NOMO-1 treated with DMSO at 0.1 percent for 48 hours (cell line): ENCODE results near the gene PCDH9.
"Not testable (repeated sequence)": the region's sequence is repeated elsewhere in the genome, so short reads cannot be mapped to it uniquely, and the experiment has no call there.

ENCODE experiments used
- DNase-seq: peaks from one replicate; lab custom pipeline; 2025; ENCODE audit not compliant: unreplicated experiment; lab: John Stamatoyannopoulos, UW

Gene PCDH9

GRCh38 chr13:66927562-66927961 lies 302.6 kb downstream of the PCDH9 start:
- no peak for DNase-seq

GRCh38 chr13:66926851-66927524 lies 303.1 kb downstream of the PCDH9 start:
- no peak for DNase-seq

DNA sequence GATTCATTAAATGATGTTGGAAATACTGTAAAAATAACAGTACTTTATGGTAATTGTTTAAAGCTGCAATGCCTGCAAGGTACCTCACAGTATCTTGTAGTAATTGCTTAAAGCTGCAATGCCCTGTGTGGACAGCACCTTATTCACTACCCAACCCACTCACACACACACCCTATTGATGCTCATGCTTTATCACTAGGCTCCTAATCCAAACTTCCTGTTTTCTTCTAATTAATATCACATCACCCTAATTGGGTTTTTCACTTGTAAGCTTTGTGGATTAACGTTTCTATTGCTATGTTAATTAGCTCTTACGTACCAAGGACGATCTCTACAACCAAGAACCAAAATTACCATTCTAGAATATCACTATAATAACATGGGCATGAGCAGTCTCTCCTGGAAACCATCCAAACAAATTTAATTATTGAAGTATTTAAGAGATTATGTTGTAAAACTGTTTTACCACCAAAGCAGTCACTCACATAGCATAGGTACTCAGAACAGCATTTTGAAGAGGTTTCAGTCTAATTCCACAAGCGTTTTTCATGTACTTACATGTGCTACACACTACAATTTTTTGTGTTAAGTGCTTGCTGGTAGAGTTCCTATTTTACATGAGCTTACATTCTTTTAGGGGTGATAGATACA lies 303.8 kb downstream of the PCDH9 start:
- no peak for DNase-seq

- DNase-seq: no peak
These were observed 307.7 kb downstream of the PCDH9 start for GRCh38 chr13:66922444-66922843.

DNA sequence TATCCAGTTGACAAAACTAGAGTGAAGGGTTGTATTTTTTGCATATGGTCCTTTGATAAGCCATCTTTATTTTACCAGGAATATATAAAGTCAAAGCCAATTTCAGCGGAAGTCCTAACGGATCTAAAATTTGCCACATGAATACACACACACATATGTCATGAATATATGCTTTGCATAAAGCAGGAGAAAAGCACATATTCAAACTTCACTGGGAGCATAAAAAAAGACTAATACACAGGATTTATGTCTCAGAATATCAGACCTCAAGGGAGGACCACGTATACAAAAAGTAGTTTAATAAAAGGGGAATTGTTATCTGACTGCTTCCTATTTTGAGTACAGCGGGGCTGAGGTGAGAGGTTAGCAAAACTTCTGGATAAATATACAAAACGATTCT lies 308.7 kb downstream of the PCDH9 start:
- no peak for DNase-seq

DNA sequence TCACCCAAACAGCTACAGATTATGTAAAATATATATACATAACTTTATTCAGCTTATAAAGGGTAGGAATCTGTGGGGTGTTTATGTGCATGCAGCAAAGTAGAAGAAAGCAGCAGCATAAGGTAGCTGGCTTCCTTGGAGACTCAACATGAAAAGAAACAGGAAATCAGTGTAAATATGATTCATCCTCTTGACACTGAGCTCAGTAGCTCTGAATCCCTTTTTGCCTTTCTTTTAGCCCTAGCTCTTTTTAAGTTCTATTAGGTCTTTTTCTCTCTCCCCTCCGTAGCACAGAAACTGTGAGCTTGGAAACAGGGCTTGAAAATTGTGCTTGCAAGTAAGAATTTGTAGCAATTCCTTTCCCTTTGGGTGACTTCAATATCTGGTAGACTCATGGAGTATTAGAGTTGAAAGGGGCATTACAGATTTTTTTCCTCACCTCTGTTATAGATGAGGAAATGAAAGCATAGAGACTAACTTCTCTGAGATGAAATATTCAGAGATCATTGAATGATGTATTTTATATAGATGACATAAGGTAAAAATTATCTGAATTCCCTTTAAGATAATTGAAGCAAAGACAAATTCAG lies 314.4 kb downstream of the PCDH9 start:
- no peak for DNase-seq

- DNase-seq: no peak
These were observed 316.0 kb downstream of the PCDH9 start for GRCh38 chr13:66914155-66914554.

GRCh38 chr13:66911411-66911939 lies 318.7 kb downstream of the PCDH9 start:
- no peak for DNase-seq

DNA sequence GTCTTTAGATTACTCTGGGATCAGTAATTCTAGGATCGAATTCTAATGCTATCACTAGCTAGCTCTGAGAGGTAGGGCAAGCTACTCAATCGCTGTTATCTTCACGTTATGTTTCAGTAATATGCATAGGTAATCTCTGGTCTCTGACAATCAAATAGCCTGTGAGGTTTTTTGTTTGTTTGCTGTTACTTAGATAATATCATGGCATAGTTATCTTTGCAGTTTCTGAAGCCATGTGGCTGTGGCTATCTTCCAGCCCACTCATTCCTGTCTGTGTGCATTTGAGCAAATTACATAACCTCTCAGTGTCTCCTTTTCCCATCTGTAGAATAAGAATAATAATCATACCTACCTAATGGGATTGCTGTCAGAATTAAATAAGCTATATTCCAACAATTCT lies 330.2 kb downstream of the PCDH9 start:
- DNase-seq: no peak

GRCh38 chr13:66896933-66897332 lies 333.2 kb downstream of the PCDH9 start:
- DNase-seq: no peak

GRCh38 chr13:66895780-66896179 lies 334.4 kb downstream of the PCDH9 start:
- no peak for DNase-seq

GRCh38 chr13:66895320-66895719 lies 334.8 kb downstream of the PCDH9 start:
- DNase-seq: no peak

GRCh38 chr13:66888698-66889097 lies 341.4 kb downstream of the PCDH9 start:
- DNase-seq: no peak

DNA sequence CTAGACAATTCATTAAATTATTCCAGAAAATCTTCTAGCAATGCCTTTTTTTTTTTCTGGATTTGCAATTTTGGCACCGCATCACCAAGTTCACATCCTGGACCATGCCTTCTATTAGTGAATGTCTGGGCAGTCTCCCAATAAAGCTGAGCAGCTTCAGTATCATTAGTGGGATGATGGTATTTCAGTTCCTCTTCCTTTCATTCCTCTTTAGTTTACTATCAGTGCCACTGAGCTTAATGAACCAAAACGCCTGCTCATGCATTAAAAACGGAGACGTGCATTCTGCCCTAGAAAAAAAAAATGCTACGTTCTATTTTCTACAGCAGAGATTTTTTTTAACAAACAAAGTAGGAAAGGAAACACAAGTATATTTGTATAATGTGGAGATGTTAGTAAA lies 343.0 kb downstream of the PCDH9 start:
- no peak for DNase-seq

DNA sequence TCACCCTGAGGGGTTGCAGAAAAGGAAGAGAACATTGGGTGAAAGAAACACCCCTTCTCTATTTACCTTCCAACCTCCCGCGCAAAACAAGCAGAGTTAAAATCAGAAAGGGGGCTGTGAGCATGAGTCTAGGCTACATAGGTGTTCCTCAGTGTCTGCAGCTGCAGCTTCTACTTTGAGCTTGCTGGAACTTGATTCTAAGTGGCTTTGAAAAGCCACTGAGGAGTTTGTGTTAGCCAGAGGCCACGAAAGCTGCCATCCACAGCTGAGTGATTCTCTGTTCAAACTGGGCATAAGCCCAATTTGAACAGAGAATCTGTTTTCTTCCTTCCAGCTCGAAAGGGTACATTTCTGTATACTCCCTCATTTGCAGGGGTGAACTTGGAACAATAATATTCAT lies 343.9 kb downstream of the PCDH9 start:
- no peak for DNase-seq

- DNase-seq: not testable (repeated sequence)
These were observed 349.0 kb downstream of the PCDH9 start for GRCh38 chr13:66881170-66881569.

- DNase-seq: no peak
These were observed 350.1 kb downstream of the PCDH9 start for GRCh38 chr13:66879988-66880387.

- no peak for DNase-seq
These were observed 354.9 kb downstream of the PCDH9 start for GRCh38 chr13:66875264-66875663.

- DNase-seq: no peak
These were observed 365.5 kb downstream of the PCDH9 start for GRCh38 chr13:66864627-66865026.

- no peak for DNase-seq
These were observed 369.2 kb downstream of the PCDH9 start for GRCh38 chr13:66860878-66861417.

DNA sequence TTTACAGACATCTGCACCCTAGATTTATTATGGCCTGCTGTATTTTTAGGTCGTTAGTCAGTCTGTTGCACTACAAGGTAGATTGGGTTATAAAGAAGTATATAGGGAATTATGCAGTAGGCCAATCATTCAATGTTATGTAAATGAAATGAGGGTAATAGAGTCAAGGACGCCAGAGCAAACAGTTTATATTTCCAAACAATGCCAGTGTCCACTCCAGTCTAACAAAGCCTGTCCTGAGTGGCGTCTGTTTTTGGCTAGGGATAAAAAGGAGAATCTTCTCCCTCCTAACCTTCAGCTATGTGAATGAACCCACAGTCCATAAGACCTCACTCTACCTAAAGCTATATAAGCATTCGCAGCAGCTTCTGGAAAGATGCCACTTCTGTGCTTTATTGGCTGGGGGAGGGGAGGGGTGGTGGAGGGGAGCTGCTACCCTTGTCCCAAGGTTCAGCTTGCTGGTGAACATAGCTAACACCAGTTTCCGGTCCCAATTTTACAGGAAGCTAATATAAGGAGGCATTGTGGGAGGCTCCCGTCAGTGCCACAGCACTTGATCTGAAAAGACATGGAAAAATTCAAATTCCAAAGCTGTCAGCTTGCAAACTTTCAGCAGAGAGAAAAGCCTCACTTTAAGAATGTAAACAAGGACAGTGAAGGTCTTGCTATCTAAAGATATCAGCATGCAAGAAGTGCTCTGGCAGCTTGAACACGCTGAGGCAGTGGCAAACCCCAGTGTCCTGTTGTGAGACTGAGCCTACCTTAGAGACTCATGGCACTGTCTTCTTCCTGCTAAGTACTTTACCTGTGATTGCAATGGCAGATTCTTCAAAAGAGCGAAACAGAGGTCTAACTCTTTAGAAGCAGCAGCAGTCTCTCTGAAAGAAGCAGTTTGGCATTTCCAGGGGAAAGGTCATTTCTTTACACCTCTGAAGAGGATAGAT lies 369.9 kb downstream of the PCDH9 start:
- no peak for DNase-seq
